OCI-LY7 (cell line): ENCODE results near the gene ADGRG6.

Experiments used
- CTCF ChIP-seq: fragments of 200-600 bp; sonication (generic); conservative IDR thresholded peaks from 2 replicates; pipeline ENCODE4 v1.5.1; 2014; ENCODE audit warnings: mild to moderate bottlenecking, antibody characterized with exemption, low read length, moderate library complexity, mixed read lengths
- EZH2phosphoT487 ChIP-seq: fragments of 200-600 bp; sonication (generic); IDR thresholded peaks from 2 replicates; pipeline ENCODE4 v1.6.1; 2018; ENCODE audit warnings: low read depth, borderline replicate concordance, mild to moderate bottlenecking, mixed run types, antibody characterized with exemption, low read length, moderate library complexity, mixed read lengths

- TF ChIP-seq CTCF (peak; percentile 96), EZH2phosphoT487 (no peak)
Observed at GRCh38 chr6:142474531-142475289, 172.9 kb downstream of the ADGRG6 start.
